Liver (tissue), 9 donors: ENCODE results near the gene SOSTDC1. TPM values are rescaled to one million over a fixed set of nuclear protein-coding genes. Genes with fewer than 3 reads are reported as not detected.

Experiments
- DNase-seq: peaks from one replicate; pipeline ENCODE4 v3.0.0-alpha.2; 2017; ENCODE audit warnings: low spot score
- H3K27ac ChIP-seq, 2 donors: one replicate each; pipeline ENCODE4 v1.7.0; 2013; ENCODE audit warnings: inconsistent platforms in 2 of 2, low read length in 2 of 2, control low read depth in 1 of 2, low read depth in 1 of 2, mild to moderate bottlenecking in 1 of 2
- H3K27me3 ChIP-seq, 4 donors: one replicate each; pipeline versions ENCODE4 v1.6.1 to v1.7.0; 2013; ENCODE audit warnings: low read length in 3 of 4, inconsistent platforms in 1 of 4, mild to moderate bottlenecking in 1 of 4, moderate library complexity in 1 of 4; ENCODE audit not compliant: control insufficient read depth in 4 of 4, insufficient read depth in 4 of 4
- H3K36me3 ChIP-seq, 4 donors: one replicate each; pipeline versions ENCODE4 v1.6.1 to v1.7.0; 2013; ENCODE audit warnings: low read length in 3 of 4, mild to moderate bottlenecking in 3 of 4, low read depth in 1 of 4, moderate library complexity in 1 of 4; ENCODE audit not compliant: control insufficient read depth in 4 of 4, insufficient read depth in 3 of 4
- H3K4me1 ChIP-seq, 4 donors: one replicate each; pipeline versions ENCODE4 v1.6.1 to v1.7.0; 2013; ENCODE audit warnings: low read length in 3 of 4, mild to moderate bottlenecking in 3 of 4, moderate library complexity in 1 of 4; ENCODE audit not compliant: control insufficient read depth in 4 of 4, insufficient read depth in 4 of 4
- H3K4me3 ChIP-seq, 3 donors: one replicate each; pipeline versions ENCODE4 v1.6.1 to v1.7.0; 2013; ENCODE audit warnings: low read length in 3 of 3, control low read depth in 1 of 3, low read depth in 1 of 3, mild to moderate bottlenecking in 1 of 3
- H3K9ac ChIP-seq, 2 donors: one replicate each; pipeline ENCODE4 v1.7.0; 2013; ENCODE audit warnings: low read length in 2 of 2, mild to moderate bottlenecking in 2 of 2, moderate library complexity in 2 of 2, control low read depth in 1 of 2, low read depth in 1 of 2
- H3K9me3 ChIP-seq, 4 donors: one replicate each; pipeline versions ENCODE4 v1.6.1 to v1.7.0; 2013; ENCODE audit warnings: low read length in 3 of 4; ENCODE audit not compliant: control insufficient read depth in 4 of 4
- ATF3 ChIP-seq: IDR thresholded peaks from 2 replicates; pipeline ENCODE4 v1.6.1; 2016; ENCODE audit warnings: antibody characterized with exemption
- CTCF ChIP-seq: fragments of 150-350 bp; IDR thresholded peaks from 2 replicates; pipeline ENCODE4 v1.5.1; 2017; ENCODE audit warnings: improper control_type of control experiment, low read depth, low read length; ENCODE audit not compliant: missing input control
- EGR1 ChIP-seq, 2 donors: IDR thresholded peaks; 2 replicates each; pipeline ENCODE4 v1.6.1; 2016 to 2018; ENCODE audit warnings: antibody characterized with exemption in 2 of 2, low read depth in 2 of 2
- FOXA1 ChIP-seq: IDR thresholded peaks from 2 replicates; pipeline ENCODE4 v1.6.1; 2016; ENCODE audit warnings: antibody characterized with exemption
- FOXA2 ChIP-seq: IDR thresholded peaks from 2 replicates; pipeline ENCODE4 v1.6.1; 2016; ENCODE audit warnings: antibody characterized with exemption
- HNF4A ChIP-seq, 2 donors: conservative IDR thresholded peaks; 2 replicates each; pipeline ENCODE4 v1.6.1; 2016; ENCODE audit warnings: antibody characterized with exemption in 2 of 2, mild to moderate bottlenecking in 2 of 2
- HNF4G ChIP-seq: IDR thresholded peaks from 2 replicates; pipeline ENCODE4 v1.6.1; 2016; ENCODE audit warnings: antibody characterized with exemption
- JUND ChIP-seq, 2 donors: IDR thresholded peaks; 2 replicates each; pipeline ENCODE4 v1.6.1; 2016; ENCODE audit warnings: antibody characterized with exemption in 2 of 2
- MAX ChIP-seq: IDR thresholded peaks from 2 replicates; pipeline ENCODE4 v1.6.1; 2016; ENCODE audit warnings: antibody characterized with exemption
- NR2F2 ChIP-seq: IDR thresholded peaks from 2 replicates; pipeline ENCODE4 v1.6.1; 2016; ENCODE audit warnings: antibody characterized with exemption
- RAD21 ChIP-seq, 2 donors: IDR thresholded peaks; 2 replicates each; pipeline ENCODE4 v1.6.1; 2016; ENCODE audit warnings: antibody characterized with exemption in 2 of 2, mild to moderate bottlenecking in 2 of 2
- REST ChIP-seq: IDR thresholded peaks from 2 replicates; pipeline ENCODE4 v1.6.1; 2016; ENCODE audit warnings: antibody characterized with exemption, mild to moderate bottlenecking
- RXRA ChIP-seq, 2 donors: IDR thresholded peaks; 2 replicates each; pipeline ENCODE4 v1.6.1; 2017 to 2018; ENCODE audit warnings: antibody characterized with exemption in 2 of 2, mild to moderate bottlenecking in 1 of 2
- SP1 ChIP-seq: IDR thresholded peaks from 2 replicates; pipeline ENCODE4 v1.6.1; 2018; ENCODE audit warnings: antibody characterized with exemption, mild to moderate bottlenecking
- TAF1 ChIP-seq: conservative IDR thresholded peaks from 2 replicates; pipeline ENCODE4 v1.6.1; 2016; ENCODE audit warnings: antibody characterized with exemption, mild to moderate bottlenecking
- YY1 ChIP-seq: IDR thresholded peaks from 2 replicates; pipeline ENCODE4 v1.6.1; 2016; ENCODE audit warnings: antibody characterized with exemption, mild to moderate bottlenecking
- ZBTB33 ChIP-seq: IDR thresholded peaks from 2 replicates; pipeline ENCODE4 v1.6.1; 2016; ENCODE audit warnings: antibody characterized with exemption
- WGBS: extraction: QIAGEN DNeasy Blood & Tissue Kit; methylation state at CpG from one replicate; pipeline ENCODE4 v1.1.7; 2013; 5-methylcytosine and 5-hydroxymethylcytosine counted together
- polyA plus RNA-seq, 2 donors: library from polyadenylated mRNA; stranded (reverse) in 1 of 2; unstranded in 1 of 2; fragments of 200-250 nt in 1 of 2; fragments of >200 nt in 1 of 2; fragmentation: Nextera tagmentation in 1 of 2; extraction: Ambion mirVana in 1 of 2; gene quantifications; one replicate each; pipeline versions ENCODE4 v1.2.1 to v1.2.3, GENCODE V29; 2013 to 2015
- total RNA-seq, 2 donors: library from RNA; depleted of rRNA; stranded (reverse); fragments of >200 nt; gene quantifications; one replicate each; pipeline ENCODE4 v1.2.3, GENCODE V29; 2014
- donor health status: healthy.
- donor health status: healthy.
- donor health status: healthy.
- donor health status: healthy.
- donor health status: healthy.

Gene SOSTDC1
- total and polyA plus RNA-seq, 4 donors: 0.05 to 0.56 (median 0.08) TPM; not detected in 1

GRCh38 chr7:16430133-16430532, 35.4 kb downstream of the SOSTDC1 start:
- Histone ChIP-seq H3K9me3 (no peaks in the 10 kb centered on the region), H3K27me3 (no peaks in the 10 kb centered on the region), H3K27ac (no peak overlapping the region), H3K4me3 (no peak overlapping the region), H3K36me3 (no peaks in the 10 kb centered on the region), H3K4me1 (no peaks in the 10 kb centered on the region), H3K9ac (no peak overlapping the region)
- 93% methylated on average over 3 of the region's 3 CpGs for WGBS
- TF ChIP-seq YY1: no peak
- TF ChIP-seq EGR1 (IDR thresholded peaks at IDR 0.05; ENCODE audit: low read depth in 2 of 2): no peak
- no peak for TF ChIP-seq FOXA1
- no peak for TF ChIP-seq FOXA2
- DNase-seq: no peak

- Histone ChIP-seq H3K4me1 (no peaks in the 10 kb centered on the region), H3K27ac (no peak overlapping the region), H3K9ac (no peak overlapping the region), H3K9me3 (no peaks in the 10 kb centered on the region), H3K4me3 (no peak overlapping the region), H3K36me3 (no peaks in the 10 kb centered on the region), H3K27me3 (no peaks in the 10 kb centered on the region)
- DNase-seq: no peak
- WGBS: 37% methylated on average over 2 of the region's 2 CpGs
- no peak for TF ChIP-seq JUND (IDR thresholded peaks at IDR 0.05)
- TF ChIP-seq REST: no peak
- no peak for TF ChIP-seq MAX
- TF ChIP-seq HNF4A (conservative IDR thresholded peaks at IDR 0.05): no peak
- TF ChIP-seq HNF4G: no peak
Observed at GRCh38 chr7:16428672-16429071, 36.9 kb downstream of the SOSTDC1 start.

- DNase-seq: no peak
- H3K27ac ChIP-seq: no peak overlapping the region
- H3K9ac ChIP-seq: no peak overlapping the region
Observed at GRCh38 chr7:16428182-16428581, 37.4 kb downstream of the SOSTDC1 start.

More at GRCh38 chr7:16428182-16428581, 37.4 kb downstream of the SOSTDC1 start:
- TF ChIP-seq SP1 (no peak), ATF3 (no peak), RAD21 (IDR thresholded peaks at IDR 0.05) (no peak), JUND (IDR thresholded peaks at IDR 0.05) (no peak), YY1 (no peak), HNF4G (no peak), CTCF (no peak), HNF4A (conservative IDR thresholded peaks at IDR 0.05) (no peak), ZBTB33 (no peak), TAF1 (no peak), FOXA2 (no peak), FOXA1 (no peak), RXRA (IDR thresholded peaks at IDR 0.05) (no peak), NR2F2 (no peak)
- Histone ChIP-seq H3K4me3 (no peak overlapping the region), H3K27me3 (no peaks in the 10 kb centered on the region), H3K9me3 (no peaks in the 10 kb centered on the region), H3K4me1 (no peaks in the 10 kb centered on the region), H3K36me3 (no peaks in the 10 kb centered on the region)
